M059J (cell line): ENCODE data around the gene ADARB2. TPM values are rescaled to one million over a fixed set of nuclear protein-coding genes. Genes with fewer than 3 reads are reported as not detected.
"Not testable (repeated sequence)": the region's sequence is repeated elsewhere in the genome, so short reads cannot be mapped to it uniquely, and the experiment has no call there.

ENCODE experiments used
- DNase-seq: peaks from one replicate; pipeline ENCODE4 v3.0.0-alpha.2; 2012; ENCODE audit warnings: low read depth
- total RNA-seq: library from RNA; depleted of rRNA; stranded (reverse); fragments of >200 nt; shearing (Covaris generic); gene quantifications from 2 replicates; pipeline ENCODE4 v1.2.3, GENCODE V29; 2014

The ADARB2 gene
- total RNA-seq, 1 experiment from 2014 or later = not detected

- no peak for DNase-seq
Measured at GRCh38 chr10:1642600-1643160, 94.6 kb downstream of the ADARB2 start.

GRCh38 chr10:1641402-1641801 lies 95.9 kb downstream of the ADARB2 start:
- no peak for DNase-seq

DNA sequence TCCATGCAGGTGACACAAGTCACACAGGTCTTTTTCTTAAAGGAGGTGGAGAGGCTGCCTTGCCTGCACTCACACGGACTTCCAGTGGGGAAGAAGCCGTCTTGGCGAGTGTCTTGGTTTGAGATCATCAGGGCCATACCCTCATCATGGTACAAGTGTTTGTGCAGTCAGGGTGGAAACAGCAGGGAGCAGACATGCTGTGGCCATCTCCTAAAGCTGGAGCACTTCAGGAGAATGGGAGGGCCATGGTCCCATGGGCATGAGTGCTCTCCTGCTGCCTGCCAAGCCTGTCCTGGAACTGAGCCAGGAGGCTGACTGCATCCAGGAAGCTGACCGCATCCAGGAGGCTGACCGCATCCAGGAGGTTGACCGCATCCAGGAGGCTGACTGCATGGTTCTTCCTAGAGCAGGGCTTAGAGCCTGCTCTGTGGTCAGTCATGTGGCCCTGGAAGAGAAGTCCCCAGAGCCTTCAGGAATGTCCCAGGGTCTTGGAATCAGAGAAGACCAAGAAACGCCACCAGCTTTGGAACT lies 98.4 kb downstream of the ADARB2 start:
- peak; percentile 30 for DNase-seq

- DNase-seq = no peak
Measured at GRCh38 chr10:1635340-1635739, 102.0 kb downstream of the ADARB2 start.

GRCh38 chr10:1634239-1634638 lies 103.1 kb downstream of the ADARB2 start:
- no peak for DNase-seq

DNA sequence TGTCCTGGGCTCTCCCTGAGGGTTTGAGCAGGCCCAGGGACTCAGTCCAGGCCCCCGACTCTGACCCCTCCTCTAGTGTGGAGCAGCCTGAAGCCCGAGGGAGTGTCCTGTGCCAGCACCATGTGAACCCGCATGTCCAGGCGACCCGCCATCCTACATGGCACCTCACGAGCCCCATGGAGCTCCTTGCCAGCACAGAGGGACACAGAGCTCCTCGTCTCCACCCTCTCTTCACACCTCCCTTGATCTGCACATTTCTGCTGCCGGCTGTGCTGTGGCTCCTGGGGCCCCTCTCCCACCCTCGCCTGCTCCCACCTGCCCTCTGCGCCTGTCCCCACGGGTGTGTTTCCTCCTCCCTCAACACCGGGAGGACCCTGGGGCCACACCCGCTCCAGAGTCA lies 103.5 kb downstream of the ADARB2 start:
- DNase-seq = no peak

DNA sequence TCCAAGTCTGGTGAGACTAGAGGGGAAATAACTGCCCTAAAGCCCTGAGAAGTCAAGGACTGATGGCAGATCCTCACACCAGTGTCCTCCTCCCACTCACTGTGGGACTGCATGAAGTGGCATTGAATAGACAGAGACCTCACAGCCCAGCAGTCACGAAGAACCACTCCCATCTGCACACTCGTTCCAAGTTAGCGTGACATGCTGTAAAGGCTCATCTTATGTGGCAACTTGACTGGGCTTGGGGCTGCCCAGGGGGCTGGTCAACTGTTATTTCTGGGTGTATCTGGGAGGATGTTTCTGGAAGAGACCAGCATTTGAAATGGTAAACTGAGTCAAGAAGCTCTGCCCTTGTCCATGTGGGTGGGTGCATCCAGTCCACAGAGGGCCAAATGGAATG lies 104.7 kb downstream of the ADARB2 start:
- DNase-seq = no peak

DNA sequence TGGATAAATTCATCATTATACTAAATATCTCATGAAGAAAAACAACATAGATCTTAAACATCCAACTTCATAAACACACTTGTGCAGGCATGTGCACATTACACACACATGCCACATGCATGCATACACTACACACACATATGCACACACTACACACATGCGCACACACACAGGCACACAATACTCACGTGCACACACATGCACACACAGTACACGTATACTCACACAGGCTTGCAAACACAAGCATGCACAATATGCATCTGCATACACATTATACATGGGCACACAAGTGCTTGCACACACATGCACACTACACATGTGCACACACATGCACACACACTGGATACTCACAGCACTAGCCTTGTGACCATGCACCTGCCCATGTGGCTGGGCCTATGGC lies 105.2 kb downstream of the ADARB2 start:
- DNase-seq = no peak

GRCh38 chr10:1631282-1631681 lies 106.0 kb downstream of the ADARB2 start:
- no peak for DNase-seq

GRCh38 chr10:1630304-1630703 lies 107.0 kb downstream of the ADARB2 start:
- no peak for DNase-seq

- DNase-seq = no peak
Measured at GRCh38 chr10:1629326-1630198, 107.8 kb downstream of the ADARB2 start.

- no peak for DNase-seq
Measured at GRCh38 chr10:1628757-1629156, 108.6 kb downstream of the ADARB2 start.

- DNase-seq = no peak
Measured at GRCh38 chr10:1627945-1628344, 109.4 kb downstream of the ADARB2 start.

DNA sequence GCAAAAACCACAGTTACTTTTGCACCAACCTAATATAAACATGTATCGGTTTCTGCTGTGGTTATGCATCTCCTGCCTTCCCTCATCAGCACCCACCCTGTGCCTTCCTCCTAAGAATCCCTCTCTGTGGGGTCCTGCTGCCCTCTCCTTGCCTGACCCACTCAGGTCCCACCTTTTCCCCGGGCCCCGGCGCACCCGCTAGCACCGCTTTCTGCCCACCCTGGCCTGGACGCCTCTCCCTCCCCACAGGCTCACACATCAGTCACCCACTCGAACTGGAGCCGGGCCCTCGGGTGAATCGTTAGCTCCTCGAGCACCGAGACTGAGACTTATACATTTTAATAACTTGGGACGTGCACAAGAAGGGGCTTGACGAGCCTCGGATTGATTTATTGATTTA lies 110.5 kb downstream of the ADARB2 start:
- no peak for DNase-seq

DNA sequence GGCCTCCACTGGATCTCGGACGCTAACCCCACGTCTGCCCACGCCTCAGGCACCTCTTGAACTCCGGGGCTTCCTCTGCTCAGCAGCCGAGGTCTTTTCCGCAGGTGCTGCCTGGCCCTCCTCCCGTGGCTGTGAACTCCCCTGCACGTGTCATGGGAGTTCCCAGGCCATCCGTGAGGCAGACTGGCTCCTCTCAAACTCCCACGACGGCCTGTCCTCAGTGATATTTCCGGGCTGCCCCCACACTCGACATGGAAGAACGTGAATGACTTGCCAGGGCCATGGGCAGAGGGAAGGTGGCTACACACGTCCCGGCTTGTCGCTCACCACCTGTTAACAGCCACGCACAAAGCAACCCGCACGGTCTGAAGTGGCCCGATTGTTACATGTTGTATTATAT lies 110.9 kb downstream of the ADARB2 start:
- no peak for DNase-seq

DNA sequence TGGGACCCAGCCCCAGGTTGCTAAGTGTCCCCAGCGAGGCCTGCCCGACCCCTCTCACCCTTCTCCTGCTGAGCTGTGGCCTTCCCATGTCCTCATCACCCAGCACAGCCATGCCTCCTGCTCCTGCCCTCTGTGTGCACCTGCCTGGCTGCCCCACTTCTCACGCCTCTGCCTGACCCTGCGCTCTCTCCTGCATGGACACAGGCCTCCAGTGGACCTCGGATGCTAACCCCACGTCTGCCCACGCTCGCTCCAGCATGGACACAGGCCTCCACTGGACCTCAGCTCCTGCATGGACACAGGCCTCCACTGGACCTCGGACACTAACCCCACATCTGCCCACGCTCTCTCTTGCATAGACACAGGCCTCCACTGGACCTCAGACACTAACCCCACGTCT lies 111.6 kb downstream of the ADARB2 start:
- DNase-seq = no peak

DNA sequence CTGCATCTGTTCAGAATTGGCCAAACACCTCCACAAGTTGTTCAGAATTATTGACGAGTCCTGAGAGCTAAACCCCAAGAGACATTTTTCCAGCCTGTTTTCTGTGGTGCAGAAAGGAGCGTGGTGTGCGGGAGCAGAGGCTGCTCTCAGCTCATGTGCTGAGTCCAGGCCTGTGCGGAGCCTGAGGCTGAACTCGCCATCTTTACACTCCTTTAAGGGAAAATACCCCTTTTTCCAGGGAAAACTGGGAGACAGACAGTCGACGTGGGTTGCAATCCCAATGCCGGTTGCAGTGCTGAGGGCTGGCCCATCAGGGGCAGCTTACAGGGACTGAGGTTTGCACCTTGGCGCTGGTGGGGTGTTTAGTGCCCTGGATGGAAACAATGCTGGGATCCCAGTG lies 112.2 kb downstream of the ADARB2 start:
- no peak for DNase-seq

GRCh38 chr10:1624240-1624639 lies 113.1 kb downstream of the ADARB2 start:
- DNase-seq = no peak

DNA sequence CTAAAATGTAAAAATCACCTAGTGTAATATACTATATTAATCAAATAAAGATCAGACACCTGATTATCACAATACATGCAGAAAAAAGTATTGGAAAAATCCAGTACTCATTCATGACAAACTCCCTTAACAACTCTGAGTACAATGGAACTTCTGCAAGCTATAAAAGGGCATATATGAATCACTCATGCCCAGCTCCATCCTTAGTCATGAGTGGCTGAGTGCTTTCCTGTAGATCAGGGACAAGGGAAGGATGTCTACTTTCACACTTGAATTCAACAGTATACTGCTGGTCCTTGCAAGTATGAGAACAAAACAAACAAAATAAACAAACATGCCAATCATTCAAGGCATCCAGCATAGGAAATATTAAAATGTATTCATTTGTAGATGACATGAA lies 116.5 kb downstream of the ADARB2 start:
- no peak for DNase-seq

DNA sequence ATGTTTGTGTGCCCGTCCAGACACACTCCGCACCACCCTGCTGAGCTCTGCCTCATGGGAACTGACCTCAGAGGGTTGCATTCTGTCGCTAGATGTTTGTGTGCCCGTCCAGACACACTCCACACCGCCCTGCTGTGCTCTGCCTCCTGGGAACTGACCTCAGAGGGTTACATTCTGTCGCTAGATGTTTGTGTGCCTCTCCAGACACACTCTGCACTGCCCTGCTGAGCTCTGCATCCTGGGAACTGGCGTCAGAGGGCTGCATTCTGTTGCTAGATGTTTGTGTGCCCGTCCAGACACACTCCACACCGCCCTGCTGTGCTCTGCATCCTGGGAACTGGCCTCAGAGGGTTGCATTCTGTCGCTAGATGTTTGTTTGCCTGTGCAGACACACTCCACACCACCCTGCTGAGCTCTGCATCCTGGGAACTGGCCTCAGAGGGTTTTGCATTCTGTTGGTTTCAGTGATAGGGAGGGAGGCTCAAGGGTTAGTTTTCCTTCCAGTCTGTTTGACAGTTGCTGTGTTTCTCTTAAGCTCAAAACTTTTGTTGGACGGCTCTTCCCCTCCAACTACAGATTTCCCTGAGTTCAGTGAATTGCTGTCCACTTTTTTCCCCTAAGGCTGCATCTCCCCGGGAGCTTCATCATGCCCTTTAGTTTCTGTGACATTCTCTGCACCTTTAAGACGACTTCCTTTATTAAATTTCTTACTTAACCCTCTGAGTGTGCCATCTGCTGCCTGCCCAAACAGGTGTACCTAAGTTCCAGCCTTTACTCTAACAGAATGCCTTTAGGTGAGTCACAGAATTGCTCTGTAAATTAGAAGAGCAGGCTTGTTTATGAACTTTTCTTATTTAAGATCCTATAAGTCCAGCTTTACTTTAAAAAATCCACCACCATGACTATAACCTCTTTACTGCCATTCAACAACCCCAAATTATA lies 119.7 kb downstream of the ADARB2 start:
- DNase-seq = not testable (repeated sequence)

DNA sequence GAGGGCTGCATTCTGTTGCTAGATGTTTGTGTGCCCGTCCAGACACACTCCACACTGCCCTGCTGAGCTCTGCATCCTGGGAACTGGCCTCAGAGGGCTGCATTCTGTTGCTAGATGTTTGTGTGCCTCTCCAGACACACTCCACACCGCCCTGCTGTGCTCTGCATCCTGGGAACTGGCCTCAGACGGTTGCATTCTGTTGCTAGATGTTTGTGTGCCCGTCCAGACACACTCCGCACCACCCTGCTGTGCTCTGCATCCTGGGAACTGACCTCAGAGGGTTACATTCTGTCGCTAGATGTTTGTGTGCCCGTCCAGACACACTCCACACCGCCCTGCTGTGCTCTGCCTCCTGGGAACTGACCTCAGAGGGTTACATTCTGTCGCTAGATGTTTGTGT lies 120.6 kb downstream of the ADARB2 start:
- not testable (repeated sequence) for DNase-seq
